CD14-positive monocyte (primary cell): ENCODE measurements around the gene BRMS1. TPM values are rescaled to one million over a fixed set of nuclear protein-coding genes. Genes with fewer than 3 reads are reported as not detected.

ENCODE experiments used
- DNase-seq, 3 donors: peaks; one replicate each; pipeline ENCODE4 v3.0.0-alpha.2; 2011 to 2022
- H2AFZ ChIP-seq: 2 replicates; pipeline ENCODE4 v1.6.0; 2012; ENCODE audit warnings: mild to moderate bottlenecking, low read depth, low read length, inconsistent platforms; ENCODE audit not compliant: insufficient read depth, poor library complexity, severe bottlenecking
- H3K27ac ChIP-seq, 2 donors: 1 replicate in 1 of 2; 2 replicates in 1 of 2; pipeline ENCODE4 v1.5.1; 2012 to 2013; ENCODE audit warnings: low read length in 2 of 2, control low read depth in 1 of 2, inconsistent platforms in 1 of 2, low read depth in 1 of 2, mild to moderate bottlenecking in 1 of 2
- H3K27me3 ChIP-seq, 2 donors: one replicate each; pipeline versions ENCODE4 v1.6.0 to v1.6.1; 2011 to 2013; ENCODE audit warnings: low read length in 2 of 2; ENCODE audit not compliant: control insufficient read depth in 2 of 2, insufficient read depth in 2 of 2
- H3K36me3 ChIP-seq, 2 donors: replicated peaks in 1 of 2; 1 replicate in 1 of 2; 2 replicates in 1 of 2; pipeline versions ENCODE4 v1.5.1 to v1.6.1; 2012 to 2013; ENCODE audit warnings: low read length in 2 of 2, control low read depth in 1 of 2, inconsistent platforms in 1 of 2, mild to moderate bottlenecking in 1 of 2; ENCODE audit not compliant: insufficient read depth in 2 of 2, control insufficient read depth in 1 of 2
- H3K4me1 ChIP-seq, 2 donors: 1 replicate in 1 of 2; 2 replicates in 1 of 2; pipeline versions ENCODE4 v1.5.1 to v1.6.1; 2012 to 2013; ENCODE audit warnings: low read length in 2 of 2, control low read depth in 1 of 2, inconsistent platforms in 1 of 2, mild to moderate bottlenecking in 1 of 2, moderate library complexity in 1 of 2; ENCODE audit not compliant: insufficient read depth in 2 of 2, control insufficient read depth in 1 of 2
- H3K4me2 ChIP-seq: replicated peaks from 2 replicates; pipeline ENCODE3; 2012; ENCODE audit warnings: low read length, moderate library complexity, mild to moderate bottlenecking; ENCODE audit not compliant: poor library complexity, severe bottlenecking; ENCODE audit errors: extremely low read depth
- H3K4me3 ChIP-seq, 3 experiments: fragments of 200-600 bp in 1 of 3; sonication (generic) in 1 of 3; replicated peaks in 1 of 3; 1 replicate in 2 of 3; 2 replicates in 1 of 3; pipeline ENCODE4 v1.5.1; 2011 to 2013; ENCODE audit warnings: low read length in 3 of 3, mild to moderate bottlenecking in 3 of 3, control low read depth in 2 of 3, low read depth in 2 of 3, inconsistent platforms in 1 of 3, moderate library complexity in 1 of 3
- H3K79me2 ChIP-seq: 2 replicates; pipeline ENCODE4 v1.6.0; 2012; ENCODE audit warnings: mild to moderate bottlenecking, control low read depth, inconsistent platforms, low read length, moderate library complexity; ENCODE audit not compliant: insufficient read depth
- H3K9ac ChIP-seq: 2 replicates; pipeline ENCODE4 v1.6.0; 2017; ENCODE audit warnings: low read length, mild to moderate bottlenecking; ENCODE audit not compliant: insufficient read depth, poor library complexity, severe bottlenecking
- H3K9me3 ChIP-seq, 2 donors: replicated peaks in 1 of 2; 1 replicate in 1 of 2; 2 replicates in 1 of 2; pipeline versions ENCODE4 v1.5.1 to v1.6.1; 2012 to 2013; ENCODE audit warnings: low read length in 2 of 2, control low read depth in 1 of 2; ENCODE audit not compliant: control insufficient read depth in 1 of 2, insufficient read depth in 1 of 2
- H4K20me1 ChIP-seq: 2 replicates; pipeline ENCODE4 v1.6.0; 2012; ENCODE audit warnings: mild to moderate bottlenecking, low read length, control low read depth, moderate library complexity; ENCODE audit not compliant: insufficient read depth
- H3K27ac Mint-ChIP-seq, 7 donors: one replicate each; pipeline ENCODE4 v1.8.0; 2020; ENCODE audit warnings: mild to moderate bottlenecking in 7 of 7, mixed read lengths in 7 of 7, moderate library complexity in 6 of 7, inconsistent platforms in 2 of 7
- H3K27me3 Mint-ChIP-seq, 3 donors: one replicate each; pipeline ENCODE4 v1.8.0; 2021 to 2022; ENCODE audit warnings: low read depth in 3 of 3, mild to moderate bottlenecking in 3 of 3, mixed read lengths in 3 of 3, moderate library complexity in 3 of 3, inconsistent platforms in 1 of 3
- H3K36me3 Mint-ChIP-seq, 2 donors: one replicate each; pipeline ENCODE4 v1.8.0; 2020; ENCODE audit warnings: mixed read lengths in 2 of 2, inconsistent platforms in 1 of 2, mild to moderate bottlenecking in 1 of 2
- H3K4me1 Mint-ChIP-seq: one replicate; pipeline ENCODE4 v1.8.0; 2020; ENCODE audit warnings: mild to moderate bottlenecking, mixed read lengths
- H3K4me3 Mint-ChIP-seq, 2 donors: one replicate each; pipeline ENCODE4 v1.8.0; 2020; ENCODE audit warnings: mild to moderate bottlenecking in 2 of 2, mixed read lengths in 2 of 2, moderate library complexity in 1 of 2
- H3K9me3 Mint-ChIP-seq, 7 donors: one replicate each; pipeline ENCODE4 v1.8.0; 2020 to 2022; ENCODE audit warnings: mixed read lengths in 7 of 7, mild to moderate bottlenecking in 6 of 7, moderate library complexity in 6 of 7, inconsistent platforms in 2 of 7
- CTCF ChIP-seq: fragments of 200-600 bp; IDR thresholded peaks from one replicate; pipeline ENCODE4 v1.8.0; 2022; ENCODE audit warnings: antibody characterized with exemption, mild to moderate bottlenecking
- WGBS: methylation state at CpG from one replicate; pipeline ENCODE4 v1.1.5; 2013; ENCODE audit warnings: missing lambda C conversion rate; ENCODE audit not compliant: insufficient coverage; 5-methylcytosine and 5-hydroxymethylcytosine counted together
- intact Hi-C, 2 donors: fragments of 100-400 bp; cut with micrococcal nuclease; formaldehyde crosslinking; loops; one replicate each; pipeline versions ENCODE4 v1.15.0 to v1.15.1; 2023
- polyA plus RNA-seq, 3 donors: library from polyadenylated mRNA; depleted of rRNA in 1 of 3; unstranded in 2 of 3; stranded (reverse) in 1 of 3; fragments of 300-500 nt in 2 of 3; fragments of >200 nt in 1 of 3; fragmentation: Illumina TruSeq in 2 of 3; gene quantifications; 1 replicate in 2 of 3; 2 replicates in 1 of 3; pipeline ENCODE4 v1.2.3, GENCODE V29; 2012 to 2021

BRMS1 gene
- polyA plus RNA-seq, 3 donors: 49.0 to 65.2 (median 62.0) TPM

GRCh38 chr11:66349084-66349386, 4.1 kb upstream of the BRMS1 start:
- H3K4me3 Mint-ChIP-seq: no peak overlapping the region
- no peak for DNase-seq
- Histone ChIP-seq H4K20me1 (peaks cover 5% of the 10 kb centered on the region), H3K4me1 (peaks cover 27 to 28% of the 10 kb centered on the region in 2 donors), H3K36me3 (no peaks in the 10 kb centered on the region), H3K27ac (no peak overlapping the region), H3K79me2 (peaks cover 8% of the 10 kb centered on the region), H3K27me3 (peaks cover 0 to 9% of the 10 kb centered on the region in 2 donors), H3K9me3 (no peaks in the 10 kb centered on the region), H3K4me3 (no peak overlapping the region), H3K4me2 (no peak overlapping the region), H2AFZ (no peak overlapping the region), H3K9ac (no peak overlapping the region)
- no peaks in the 10 kb centered on the region for H3K36me3 Mint-ChIP-seq
- no peak overlapping the region for H3K27ac Mint-ChIP-seq
- no peaks in the 10 kb centered on the region for H3K9me3 Mint-ChIP-seq
- H3K27me3 Mint-ChIP-seq: peaks cover 5 to 22% (median 11%) of the 10 kb centered on the region in 3 donors
- H3K4me1 Mint-ChIP-seq: peaks cover 22% of the 10 kb centered on the region
- TF ChIP-seq CTCF: no peak
- WGBS: no CpG with 5 or more reads among the region's 2 CpGs
- intact Hi-C loops: no loop called here

- Mint-ChIP-seq H3K4me1 (peaks cover 31% of the 10 kb centered on the region), H3K4me3 (peak within 1 kb of the TSS; percentile 84 to 93), H3K27me3 (peaks cover 5 to 22% (median 11%) of the 10 kb centered on the region in 3 donors), H3K27ac (peak within 1 kb of the TSS in 3 of 7 donors; percentile 20 to 75 (median 62)), H3K9me3 (no peaks in the 10 kb centered on the region), H3K36me3 (peaks cover 7 to 9% of the 10 kb centered on the region in 2 donors)
- intact Hi-C loops: no loop called here
- Histone ChIP-seq H3K4me2 (peak within 1 kb of the TSS; percentile 99), H3K79me2 (peaks cover 22% of the 10 kb centered on the region), H3K27ac (no peak within 1 kb of the TSS), H3K27me3 (peaks cover 0 to 9% of the 10 kb centered on the region in 2 donors), H3K4me3 (peak within 1 kb of the TSS; percentile 64 to 84 (median 75)), H3K9me3 (no peaks in the 10 kb centered on the region), H3K9ac (peak within 1 kb of the TSS; percentile 60), H3K4me1 (peaks cover 34 to 41% of the 10 kb centered on the region in 2 donors), H2AFZ (peak within 1 kb of the TSS; percentile 98), H3K36me3 (peaks cover 0 to 12% of the 10 kb centered on the region in 2 donors), H4K20me1 (peaks cover 19% of the 10 kb centered on the region)
- no peak for TF ChIP-seq CTCF
- DNase-seq: peak; percentile 62 to 64 (median 64)
- under 1% methylated on average over 59 of the region's 101 CpGs for WGBS
Measured at GRCh38 chr11:66347425-66348276, 2.7 kb upstream of the BRMS1 start, which contains the start of gene B4GAT1. Gene B4GAT1, minus strand, starts transcription at chr11:66347629. Its CDS starts 84 bp downstream, at chr11:66347545.
